ENCODE results near the gene PADI2.

The PADI2 gene

DNA sequence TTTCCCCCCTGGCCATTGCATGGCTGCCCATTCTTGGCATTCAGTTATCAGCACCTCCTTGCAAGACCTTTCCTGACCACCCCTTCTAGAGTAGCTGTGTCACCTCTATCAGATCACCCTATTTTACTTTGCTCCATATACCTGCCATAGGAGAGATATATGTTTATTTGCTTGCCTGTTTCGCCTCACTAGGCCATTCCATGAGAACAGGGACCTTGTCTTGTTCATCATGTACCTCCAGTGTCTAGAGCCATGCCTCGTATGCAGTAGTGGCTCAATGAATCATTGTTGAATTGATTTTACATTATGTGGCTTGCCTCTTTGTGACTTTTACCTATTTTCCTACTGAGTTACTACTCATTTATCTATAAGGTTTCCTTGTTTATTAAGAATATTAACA lies 26.4 kb upstream of the PADI2 start:
- H3K79me1 ChIP-seq (ENCODE audit: low read depth, low read length): no peaks in the 10 kb centered on the region
- no peak overlapping the region for H2BK120ac ChIP-seq (ENCODE audit: low read depth, low read length)
- H4K91ac ChIP-seq (ENCODE audit: low read depth, low read length, poor library complexity): no peak overlapping the region
- no peaks in the 10 kb centered on the region for H3K9me3 ChIP-seq (replicated peaks in 1 of 2; ENCODE audit: control insufficient read depth in 2 of 2, insufficient read depth in 1 of 2, low read depth in 1 of 2, low read length in 2 of 2)
- H3K4me1 ChIP-seq (ENCODE audit: control insufficient read depth in 2 of 2, insufficient read depth in 1 of 2, low read depth in 1 of 2, low read length in 2 of 2): no peaks in the 10 kb centered on the region
- no peak overlapping the region for H2AFZ ChIP-seq (ENCODE audit: low read length)
- no peak overlapping the region for H3K27ac ChIP-seq (replicated peaks; ENCODE audit: low read length)
- H3K18ac ChIP-seq (ENCODE audit: low read length): no peak overlapping the region
- no peak overlapping the region for H3K9ac ChIP-seq (ENCODE audit: low read depth, low read length, poor library complexity)
- no peak overlapping the region for H2AK5ac ChIP-seq (ENCODE audit: low read depth, low read length)
- peaks cover 0 to 5% (median 0%) of the 10 kb centered on the region in 3 experiments for H3K27me3 ChIP-seq (ENCODE audit: control insufficient read depth in 3 of 3, insufficient read depth in 3 of 3, low read depth in 1 of 3, low read length in 3 of 3)
- H3K36me3 ChIP-seq (replicated peaks in 1 of 2; ENCODE audit: control insufficient read depth in 2 of 2, insufficient read depth in 2 of 2, low read length in 2 of 2): no peaks in the 10 kb centered on the region
- H2BK15ac ChIP-seq (ENCODE audit: low read length): no peak overlapping the region
- no peak overlapping the region for H3K4me2 ChIP-seq (ENCODE audit: insufficient read depth, low read length, poor library complexity, severe bottlenecking)
- no peak overlapping the region for H2BK5ac ChIP-seq (ENCODE audit: low read length)
- H3K14ac ChIP-seq (ENCODE audit: low read length): no peak overlapping the region
- H2BK12ac ChIP-seq (ENCODE audit: low read length): no peak overlapping the region
- H4K8ac ChIP-seq (ENCODE audit: low read depth, low read length): no peak overlapping the region
- WGBS, 2 donors (ENCODE audit: extremely low coverage in 2 of 2, insufficient read length in 2 of 2, insufficient replicate concordance in 1 of 2): no CpG with 5 or more reads among the region's 2 CpGs
- DNase-seq (ENCODE audit: low spot score): no peak
- no peak overlapping the region for H3K4me3 ChIP-seq (ENCODE audit: low read length in 2 of 2)
- H3K4ac ChIP-seq (ENCODE audit: low read length): no peak overlapping the region
- no peak overlapping the region for H3K23ac ChIP-seq (ENCODE audit: low read depth, low read length, poor library complexity)

DNA sequence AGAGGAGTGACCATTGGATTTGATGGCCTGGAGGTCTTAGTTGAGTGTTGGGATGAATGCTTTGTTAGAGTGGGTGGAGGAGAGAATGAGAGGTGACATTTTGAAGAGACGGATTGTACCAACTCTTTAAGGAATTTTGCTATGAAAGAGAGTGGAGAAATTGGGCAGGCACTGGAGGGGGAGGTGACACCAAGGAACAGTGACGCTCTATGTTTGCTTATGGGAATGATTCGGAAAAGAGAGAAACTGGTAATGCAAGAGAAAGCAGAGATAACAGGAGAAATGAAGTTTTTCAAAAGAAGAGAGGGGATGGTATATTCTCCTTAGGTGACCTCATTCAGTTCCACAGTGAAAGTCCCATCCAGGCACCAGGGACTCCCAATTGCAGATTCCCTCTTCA lies 24.5 kb upstream of the PADI2 start:
- WGBS, 2 donors (ENCODE audit: extremely low coverage in 2 of 2, insufficient read length in 2 of 2, insufficient replicate concordance in 1 of 2): no CpG with 5 or more reads among the region's 3 CpGs
- Histone ChIP-seq H3K9me3 (replicated peaks in 1 of 2; ENCODE audit: control insufficient read depth in 2 of 2, insufficient read depth in 1 of 2, low read depth in 1 of 2, low read length in 2 of 2) (no peaks in the 10 kb centered on the region), H3K36me3 (replicated peaks in 1 of 2; ENCODE audit: control insufficient read depth in 2 of 2, insufficient read depth in 2 of 2, low read length in 2 of 2) (no peaks in the 10 kb centered on the region)

DNA sequence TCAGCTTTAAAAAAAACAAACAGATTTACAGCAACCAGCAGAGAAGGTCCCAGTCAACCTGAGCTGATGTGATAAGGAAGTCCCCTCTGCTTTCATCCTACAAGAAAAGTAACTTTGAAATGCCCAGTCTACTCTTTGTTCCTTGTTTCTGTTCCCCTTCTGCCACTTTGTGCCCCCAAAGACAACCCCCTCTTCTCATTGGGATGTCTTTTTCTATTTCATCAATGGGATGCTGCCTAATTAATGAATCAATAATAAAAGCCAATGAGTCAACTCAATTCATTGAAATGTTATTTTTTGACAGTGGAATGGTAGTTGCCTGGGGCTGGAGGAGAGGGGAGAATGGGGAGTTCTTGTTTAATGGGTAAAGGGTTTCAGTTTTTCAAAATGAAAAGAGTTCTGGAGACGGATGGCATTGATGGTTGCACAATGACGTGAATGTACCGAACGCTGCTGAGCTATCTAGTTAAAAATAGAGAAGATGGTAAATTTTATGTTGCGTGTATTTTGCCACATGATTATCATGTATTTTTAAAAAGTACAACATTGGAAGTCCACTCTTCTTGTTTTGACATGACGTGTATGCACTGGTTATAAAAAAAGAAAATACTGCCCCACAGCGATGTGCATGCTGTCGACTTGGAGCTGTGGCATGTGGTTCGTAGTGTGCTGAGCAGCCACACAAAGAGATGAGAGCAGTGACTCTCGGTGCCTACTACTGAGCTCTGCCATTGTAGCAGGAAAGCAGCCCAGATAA lies 22.4 kb upstream of the PADI2 start:
- Histone ChIP-seq H2BK5ac (ENCODE audit: low read length) (no peak overlapping the region), H3K23ac (ENCODE audit: low read depth, low read length, poor library complexity) (no peak overlapping the region), H3K36me3 (replicated peaks in 1 of 2; ENCODE audit: control insufficient read depth in 2 of 2, insufficient read depth in 2 of 2, low read length in 2 of 2) (no peaks in the 10 kb centered on the region), H3K4me2 (ENCODE audit: insufficient read depth, low read length, poor library complexity, severe bottlenecking) (no peak overlapping the region), H3K27me3 (ENCODE audit: control insufficient read depth in 3 of 3, insufficient read depth in 3 of 3, low read depth in 1 of 3, low read length in 3 of 3) (no peaks in the 10 kb centered on the region), H2BK120ac (ENCODE audit: low read depth, low read length) (no peak overlapping the region), H2BK12ac (ENCODE audit: low read length) (no peak overlapping the region), H3K14ac (ENCODE audit: low read length) (no peak overlapping the region), H3K4me3 (ENCODE audit: low read length in 2 of 2) (no peak overlapping the region), H3K9me3 (replicated peaks in 1 of 2; ENCODE audit: control insufficient read depth in 2 of 2, insufficient read depth in 1 of 2, low read depth in 1 of 2, low read length in 2 of 2) (no peaks in the 10 kb centered on the region), H3K4me1 (ENCODE audit: control insufficient read depth in 2 of 2, insufficient read depth in 1 of 2, low read depth in 1 of 2, low read length in 2 of 2) (no peaks in the 10 kb centered on the region), H4K91ac (ENCODE audit: low read depth, low read length, poor library complexity) (no peak overlapping the region), H3K18ac (ENCODE audit: low read length) (no peak overlapping the region), H2AFZ (ENCODE audit: low read length) (no peak overlapping the region), H3K9ac (ENCODE audit: low read depth, low read length, poor library complexity) (no peak overlapping the region), H2AK5ac (ENCODE audit: low read depth, low read length) (no peak overlapping the region), H2BK15ac (ENCODE audit: low read length) (no peak overlapping the region), H4K8ac (ENCODE audit: low read depth, low read length) (no peak overlapping the region), H3K27ac (replicated peaks; ENCODE audit: low read length) (no peak overlapping the region), H3K4ac (ENCODE audit: low read length) (no peak overlapping the region), H3K79me1 (ENCODE audit: low read depth, low read length) (no peaks in the 10 kb centered on the region)
- no peak for DNase-seq (ENCODE audit: low spot score)
- no CpG with 5 or more reads among the region's 10 CpGs for WGBS, 2 donors (ENCODE audit: extremely low coverage in 2 of 2, insufficient read length in 2 of 2, insufficient replicate concordance in 1 of 2)

More for the DNA sequence above, 24.5 kb upstream of the PADI2 start:
- H4K8ac ChIP-seq (ENCODE audit: low read depth, low read length): no peak overlapping the region
- no peak overlapping the region for H3K4me2 ChIP-seq (ENCODE audit: insufficient read depth, low read length, poor library complexity, severe bottlenecking)
- no peak overlapping the region for H3K14ac ChIP-seq (ENCODE audit: low read length)
- no peaks in the 10 kb centered on the region for H3K79me1 ChIP-seq (ENCODE audit: low read depth, low read length)
- DNase-seq (ENCODE audit: low spot score): no peak
- H2BK15ac ChIP-seq (ENCODE audit: low read length): no peak overlapping the region
- H3K18ac ChIP-seq (ENCODE audit: low read length): no peak overlapping the region
- H3K27me3 ChIP-seq (ENCODE audit: control insufficient read depth in 3 of 3, insufficient read depth in 3 of 3, low read depth in 1 of 3, low read length in 3 of 3): peaks cover 0 to 5% (median 0%) of the 10 kb centered on the region in 3 experiments
- H3K4me3 ChIP-seq (ENCODE audit: low read length in 2 of 2): no peak overlapping the region
- no peak overlapping the region for H2AK5ac ChIP-seq (ENCODE audit: low read depth, low read length)
- no peak overlapping the region for H2BK5ac ChIP-seq (ENCODE audit: low read length)
- no peak overlapping the region for H3K23ac ChIP-seq (ENCODE audit: low read depth, low read length, poor library complexity)
- H3K9ac ChIP-seq (ENCODE audit: low read depth, low read length, poor library complexity): no peak overlapping the region
- H3K4me1 ChIP-seq (ENCODE audit: control insufficient read depth in 2 of 2, insufficient read depth in 1 of 2, low read depth in 1 of 2, low read length in 2 of 2): no peaks in the 10 kb centered on the region
- no peak overlapping the region for H2AFZ ChIP-seq (ENCODE audit: low read length)
- H2BK120ac ChIP-seq (ENCODE audit: low read depth, low read length): no peak overlapping the region
- no peak overlapping the region for H3K27ac ChIP-seq (replicated peaks; ENCODE audit: low read length)
- H3K4ac ChIP-seq (ENCODE audit: low read length): no peak overlapping the region
- no peak overlapping the region for H2BK12ac ChIP-seq (ENCODE audit: low read length)
- no peak overlapping the region for H4K91ac ChIP-seq (ENCODE audit: low read depth, low read length, poor library complexity)

- DNase-seq (ENCODE audit: low spot score): no peak
- Histone ChIP-seq H3K23ac (ENCODE audit: low read depth, low read length, poor library complexity) (no peak overlapping the region), H4K8ac (ENCODE audit: low read depth, low read length) (no peak overlapping the region), H3K9me3 (replicated peaks in 1 of 2; ENCODE audit: control insufficient read depth in 2 of 2, insufficient read depth in 1 of 2, low read depth in 1 of 2, low read length in 2 of 2) (no peaks in the 10 kb centered on the region), H3K4me2 (ENCODE audit: insufficient read depth, low read length, poor library complexity, severe bottlenecking) (no peak overlapping the region), H3K14ac (ENCODE audit: low read length) (no peak overlapping the region), H2AK5ac (ENCODE audit: low read depth, low read length) (no peak overlapping the region), H3K27ac (replicated peaks; ENCODE audit: low read length) (no peak overlapping the region), H3K4me1 (ENCODE audit: control insufficient read depth in 2 of 2, insufficient read depth in 1 of 2, low read depth in 1 of 2, low read length in 2 of 2) (no peaks in the 10 kb centered on the region), H3K9ac (ENCODE audit: low read depth, low read length, poor library complexity) (no peak overlapping the region), H2AFZ (ENCODE audit: low read length) (no peak overlapping the region), H3K27me3 (ENCODE audit: control insufficient read depth in 3 of 3, insufficient read depth in 3 of 3, low read depth in 1 of 3, low read length in 3 of 3) (no peaks in the 10 kb centered on the region), H2BK120ac (ENCODE audit: low read depth, low read length) (no peak overlapping the region), H3K4ac (ENCODE audit: low read length) (no peak overlapping the region), H2BK5ac (ENCODE audit: low read length) (no peak overlapping the region), H3K79me1 (ENCODE audit: low read depth, low read length) (no peaks in the 10 kb centered on the region), H3K18ac (ENCODE audit: low read length) (no peak overlapping the region), H3K36me3 (replicated peaks in 1 of 2; ENCODE audit: control insufficient read depth in 2 of 2, insufficient read depth in 2 of 2, low read length in 2 of 2) (no peaks in the 10 kb centered on the region), H2BK12ac (ENCODE audit: low read length) (no peak overlapping the region), H2BK15ac (ENCODE audit: low read length) (no peak overlapping the region), H4K91ac (ENCODE audit: low read depth, low read length, poor library complexity) (no peak overlapping the region), H3K4me3 (ENCODE audit: low read length in 2 of 2) (no peak overlapping the region)
- WGBS, 2 donors (ENCODE audit: extremely low coverage in 2 of 2, insufficient read length in 2 of 2, insufficient replicate concordance in 1 of 2): no CpG with 5 or more reads among the region's 1 CpG
Measured at GRCh38 chr1:17140279-17140678, 21.0 kb upstream of the PADI2 start.
